ENCODE measurements around the gene ARHGAP24. TPM values are rescaled to one million over a fixed set of nuclear protein-coding genes. Genes with fewer than 3 reads are reported as not detected.

The ARHGAP24 gene
- total RNA-seq, 2 experiments from 2014 or later: not detected

- no peak overlapping the region for H3K4me3 Mint-ChIP-seq
- POLR2A ChIA-PET: no interaction called here
Observed at GRCh38 chr4:85557016-85557901, 82.3 kb downstream of the ARHGAP24 start.

GRCh38 chr4:85565761-85566480 is 91.0 kb downstream of the ARHGAP24 start:
- Mint-ChIP-seq H3K36me3 (ENCODE audit: low read depth) (no peaks in the 10 kb centered on the region), H3K4me3 (no peak overlapping the region), H3K27ac (no peak overlapping the region), H3K4me1 (no peaks in the 10 kb centered on the region), H3K9me3 (peaks cover 5% of the 10 kb centered on the region), H3K27me3 (no peaks in the 10 kb centered on the region)
- CTCF ChIA-PET: no interaction called here
- POLR2A ChIA-PET: no interaction called here
- DNase-seq: no peak

More at GRCh38 chr4:85557016-85557901, 82.3 kb downstream of the ARHGAP24 start:
- no peaks in the 10 kb centered on the region for H3K27me3 Mint-ChIP-seq
- no peak overlapping the region for H3K27ac Mint-ChIP-seq
- peaks cover 17% of the 10 kb centered on the region for H3K9me3 Mint-ChIP-seq
- no peak for DNase-seq
- CTCF ChIA-PET: no interaction called here
- H3K4me1 Mint-ChIP-seq: no peaks in the 10 kb centered on the region
- no peaks in the 10 kb centered on the region for H3K36me3 Mint-ChIP-seq (ENCODE audit: low read depth)

- Mint-ChIP-seq H3K9me3 (no peaks in the 10 kb centered on the region), H3K4me1 (no peaks in the 10 kb centered on the region), H3K27ac (no peak overlapping the region), H3K4me3 (no peak overlapping the region), H3K36me3 (ENCODE audit: low read depth) (no peaks in the 10 kb centered on the region), H3K27me3 (no peaks in the 10 kb centered on the region)
- ChIA-PET POLR2A (no interaction called here), CTCF (no interaction called here)
- DNase-seq: no peak
Observed at GRCh38 chr4:85569730-85570299, 94.9 kb downstream of the ARHGAP24 start.

GRCh38 chr4:85570388-85570787 is 95.4 kb downstream of the ARHGAP24 start:
- POLR2A ChIA-PET: no interaction called here
- H3K27ac Mint-ChIP-seq: no peak overlapping the region

GRCh38 chr4:85571008-85571407 is 96.1 kb downstream of the ARHGAP24 start:
- Mint-ChIP-seq H3K36me3 (ENCODE audit: low read depth) (no peaks in the 10 kb centered on the region), H3K27me3 (no peaks in the 10 kb centered on the region), H3K4me1 (no peaks in the 10 kb centered on the region), H3K27ac (no peak overlapping the region), H3K9me3 (no peaks in the 10 kb centered on the region), H3K4me3 (no peak overlapping the region)
- ChIA-PET POLR2A (no interaction called here), CTCF (no interaction called here)
- DNase-seq: no peak

More at GRCh38 chr4:85570388-85570787, 95.4 kb downstream of the ARHGAP24 start:
- Mint-ChIP-seq H3K4me1 (no peaks in the 10 kb centered on the region), H3K36me3 (ENCODE audit: low read depth) (no peaks in the 10 kb centered on the region), H3K9me3 (no peaks in the 10 kb centered on the region), H3K27me3 (no peaks in the 10 kb centered on the region), H3K4me3 (no peak overlapping the region)
- DNase-seq: no peak
- CTCF ChIA-PET: no interaction called here

- no peaks in the 10 kb centered on the region for H3K27me3 Mint-ChIP-seq
- no peaks in the 10 kb centered on the region for H3K36me3 Mint-ChIP-seq (ENCODE audit: low read depth)
- ChIA-PET POLR2A (no interaction called here), CTCF (no interaction called here)
- peaks cover 2% of the 10 kb centered on the region for H3K9me3 Mint-ChIP-seq
- no peak overlapping the region for H3K27ac Mint-ChIP-seq
- no peaks in the 10 kb centered on the region for H3K4me1 Mint-ChIP-seq
- H3K4me3 Mint-ChIP-seq: no peak overlapping the region
- DNase-seq: no peak
Observed at GRCh38 chr4:85573270-85573669, 98.3 kb downstream of the ARHGAP24 start.

- Mint-ChIP-seq H3K27me3 (no peaks in the 10 kb centered on the region), H3K4me1 (no peaks in the 10 kb centered on the region), H3K9me3 (peaks cover 2% of the 10 kb centered on the region), H3K27ac (no peak overlapping the region), H3K36me3 (ENCODE audit: low read depth) (no peaks in the 10 kb centered on the region), H3K4me3 (no peak overlapping the region)
- ChIA-PET POLR2A (no interaction called here), CTCF (no interaction called here)
- no peak for DNase-seq
Observed at GRCh38 chr4:85577307-85577706, 102.4 kb downstream of the ARHGAP24 start.

- ChIA-PET CTCF (no interaction called here), POLR2A (no interaction called here)
- H3K4me3 Mint-ChIP-seq: no peak overlapping the region
- DNase-seq: no peak
- no peaks in the 10 kb centered on the region for H3K4me1 Mint-ChIP-seq
- H3K36me3 Mint-ChIP-seq (ENCODE audit: low read depth): no peaks in the 10 kb centered on the region
- H3K27ac Mint-ChIP-seq: no peak overlapping the region
- no peaks in the 10 kb centered on the region for H3K27me3 Mint-ChIP-seq
- H3K9me3 Mint-ChIP-seq: peaks cover 2% of the 10 kb centered on the region
Observed at GRCh38 chr4:85579942-85580341, 105.0 kb downstream of the ARHGAP24 start.

- CTCF ChIA-PET: no interaction called here
- POLR2A ChIA-PET: no interaction called here
- no peaks in the 10 kb centered on the region for H3K36me3 Mint-ChIP-seq (ENCODE audit: low read depth)
Observed at GRCh38 chr4:85580489-85580888, 105.5 kb downstream of the ARHGAP24 start.

GRCh38 chr4:85587952-85588351 is 113.0 kb downstream of the ARHGAP24 start:
- Mint-ChIP-seq H3K36me3 (ENCODE audit: low read depth) (no peaks in the 10 kb centered on the region), H3K4me3 (no peak overlapping the region), H3K27ac (no peak overlapping the region), H3K27me3 (no peaks in the 10 kb centered on the region), H3K4me1 (no peaks in the 10 kb centered on the region), H3K9me3 (peaks cover 3% of the 10 kb centered on the region)
- ChIA-PET POLR2A (no interaction called here), CTCF (no interaction called here)
- no peak for DNase-seq

More at GRCh38 chr4:85580489-85580888, 105.5 kb downstream of the ARHGAP24 start:
- no peak overlapping the region for H3K27ac Mint-ChIP-seq
- H3K9me3 Mint-ChIP-seq: peaks cover 2% of the 10 kb centered on the region
- no peak overlapping the region for H3K4me3 Mint-ChIP-seq
- H3K27me3 Mint-ChIP-seq: no peaks in the 10 kb centered on the region
- no peaks in the 10 kb centered on the region for H3K4me1 Mint-ChIP-seq
- DNase-seq: no peak

- POLR2A ChIA-PET: no interaction called here
- Mint-ChIP-seq H3K36me3 (ENCODE audit: low read depth) (no peaks in the 10 kb centered on the region), H3K4me1 (no peaks in the 10 kb centered on the region), H3K4me3 (no peak overlapping the region), H3K9me3 (peaks cover 5% of the 10 kb centered on the region), H3K27ac (no peak overlapping the region), H3K27me3 (no peaks in the 10 kb centered on the region)
- DNase-seq: no peak
- CTCF ChIA-PET: no interaction called here
Observed at GRCh38 chr4:85591406-85592098, 116.6 kb downstream of the ARHGAP24 start.

- Mint-ChIP-seq H3K27me3 (no peaks in the 10 kb centered on the region), H3K4me3 (no peak overlapping the region), H3K27ac (no peak overlapping the region), H3K36me3 (ENCODE audit: low read depth) (no peaks in the 10 kb centered on the region), H3K4me1 (no peaks in the 10 kb centered on the region), H3K9me3 (peaks cover 2% of the 10 kb centered on the region)
- CTCF ChIA-PET: no interaction called here
- no peak for DNase-seq
- POLR2A ChIA-PET: no interaction called here
Observed at GRCh38 chr4:85595098-85595775, 120.3 kb downstream of the ARHGAP24 start.

All from activated CD4-positive, alpha-beta memory T cell treated with anti-CD3 and anti-CD28 coated beads, Interleukin-2, amount 10 ng/mL, durations not matched to agents 7 days and 5 days (primary cell).